Measurements from ENCODE around the gene RIMBP2.

Gene RIMBP2

DNA sequence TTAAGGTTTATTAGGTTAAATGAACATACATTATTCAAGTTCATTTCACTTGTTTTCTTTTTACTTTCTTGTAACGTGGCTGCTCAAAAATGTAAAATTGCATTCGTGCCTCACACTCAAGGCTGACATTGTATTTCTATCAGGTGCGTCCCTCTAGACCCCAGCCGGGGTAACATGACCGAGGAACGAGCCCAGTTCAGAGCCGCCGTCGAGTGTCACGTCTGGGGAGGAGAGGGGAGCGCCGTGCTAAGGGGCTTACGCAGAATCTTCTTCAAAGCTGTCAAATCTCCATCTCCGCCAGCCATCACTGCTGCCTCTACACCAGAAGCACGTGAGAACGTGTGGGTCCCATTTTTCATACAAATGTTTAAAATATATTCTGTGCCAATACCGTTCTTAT lies 170.6 kb downstream of the RIMBP2 start:
- in situ Hi-C loops (cut with MboI; ENCODE audit: low pct_unique_long_range_greater_than_20kb, low sequenced_read_pairs) = no loop called here
- DNase-seq = no peak

DNA sequence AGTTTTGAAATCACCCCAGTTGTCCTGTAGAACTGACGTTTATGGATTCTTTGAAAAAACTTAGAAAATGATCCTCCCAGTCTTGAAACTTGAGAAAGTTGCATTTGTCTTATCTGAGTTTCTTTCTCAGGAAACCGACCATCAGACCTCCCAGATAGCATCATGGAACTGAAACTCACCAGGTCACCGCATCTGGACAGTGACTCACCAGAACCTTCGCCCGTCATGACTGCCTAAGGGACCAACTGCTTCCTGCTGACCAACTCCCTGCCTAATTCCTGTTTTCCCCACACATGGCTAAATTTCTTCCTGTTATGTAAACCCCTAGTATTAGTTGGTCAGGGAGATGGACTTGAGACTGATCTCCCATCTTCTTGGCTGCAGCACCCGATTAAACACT lies 175.7 kb downstream of the RIMBP2 start:
- in situ Hi-C loops (cut with MboI; ENCODE audit: low pct_unique_long_range_greater_than_20kb, low sequenced_read_pairs) = no loop called here
- no peak for DNase-seq

DNA sequence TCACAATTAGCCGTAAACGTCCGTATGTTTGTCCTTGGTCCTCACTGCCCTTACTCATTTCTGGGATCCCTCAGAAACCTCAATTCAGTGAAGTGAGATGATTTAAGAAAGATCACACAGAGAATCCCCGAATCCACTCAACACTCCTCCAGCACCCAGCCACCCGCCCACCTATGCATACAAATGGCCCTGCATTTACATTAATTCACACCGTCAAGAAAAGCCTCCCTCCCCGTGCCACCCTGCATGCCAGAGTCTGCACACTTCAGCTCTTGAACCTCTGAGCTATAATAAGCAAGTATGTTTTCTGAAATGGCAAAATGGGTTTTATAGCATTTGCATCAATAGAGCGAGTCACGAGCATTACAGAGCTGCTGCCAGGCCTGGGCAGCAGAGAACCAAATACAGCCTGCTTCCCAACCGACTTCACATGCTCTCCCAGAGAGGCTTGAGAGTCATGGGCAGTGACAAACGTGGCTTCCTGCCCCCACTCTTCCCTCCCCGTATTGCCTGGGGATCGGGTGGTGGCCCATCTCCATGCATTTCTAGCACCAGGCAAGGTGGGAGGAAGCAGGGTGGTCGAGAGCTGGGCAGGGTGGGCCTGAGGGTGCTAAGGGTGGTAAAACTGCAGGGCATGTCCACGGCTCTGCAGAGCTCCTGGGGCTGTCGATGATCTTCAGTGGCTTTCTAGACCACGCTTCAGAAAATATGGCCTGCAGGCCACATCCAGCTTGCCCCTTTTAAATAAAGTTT lies 177.6 kb downstream of the RIMBP2 start:
- in situ Hi-C loops (cut with MboI; ENCODE audit: low pct_unique_long_range_greater_than_20kb, low sequenced_read_pairs) = no loop called here
- no peak for DNase-seq

DNA sequence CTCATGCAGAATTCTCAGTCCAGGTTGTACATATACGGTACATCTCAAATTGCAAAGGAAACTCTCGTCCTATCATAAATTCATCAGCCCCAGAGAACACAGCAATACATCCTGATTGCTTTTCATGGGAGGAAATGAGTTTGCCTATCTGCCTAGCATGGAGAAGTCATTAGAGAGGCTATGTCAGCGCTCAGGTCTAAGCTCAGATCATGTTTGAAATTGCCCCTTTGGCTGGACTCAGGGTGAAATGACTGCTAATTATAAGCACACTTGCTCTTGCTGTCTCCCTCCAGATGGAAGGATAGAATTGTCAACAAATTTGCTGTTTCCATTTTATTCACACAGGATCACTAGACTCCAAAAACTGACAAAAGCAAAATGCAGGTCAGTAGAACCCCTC lies 178.4 kb downstream of the RIMBP2 start:
- in situ Hi-C loops (cut with MboI; ENCODE audit: low pct_unique_long_range_greater_than_20kb, low sequenced_read_pairs) = no loop called here
- no peak for DNase-seq

DNA sequence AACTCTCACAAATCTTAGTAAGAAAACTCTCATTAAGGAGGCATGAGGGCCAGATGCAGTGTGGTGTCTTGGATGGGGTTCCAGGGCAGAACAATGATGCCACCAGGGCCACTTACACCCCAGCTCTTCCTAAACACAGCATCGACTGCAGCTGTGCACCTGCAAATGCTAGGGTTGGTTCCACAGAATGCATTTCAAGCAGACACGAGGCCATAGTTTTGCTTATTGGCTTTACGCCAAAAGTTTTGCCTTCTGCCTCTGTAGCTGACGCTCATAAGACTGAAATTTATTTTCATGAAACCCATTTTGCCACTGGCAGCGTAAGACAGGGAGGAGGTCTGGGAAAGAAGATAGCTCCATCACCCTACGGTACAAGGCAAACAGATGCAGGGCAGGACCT lies 179.0 kb downstream of the RIMBP2 start:
- DNase-seq = no peak
- in situ Hi-C loops (cut with MboI; ENCODE audit: low pct_unique_long_range_greater_than_20kb, low sequenced_read_pairs) = no loop called here

DNA sequence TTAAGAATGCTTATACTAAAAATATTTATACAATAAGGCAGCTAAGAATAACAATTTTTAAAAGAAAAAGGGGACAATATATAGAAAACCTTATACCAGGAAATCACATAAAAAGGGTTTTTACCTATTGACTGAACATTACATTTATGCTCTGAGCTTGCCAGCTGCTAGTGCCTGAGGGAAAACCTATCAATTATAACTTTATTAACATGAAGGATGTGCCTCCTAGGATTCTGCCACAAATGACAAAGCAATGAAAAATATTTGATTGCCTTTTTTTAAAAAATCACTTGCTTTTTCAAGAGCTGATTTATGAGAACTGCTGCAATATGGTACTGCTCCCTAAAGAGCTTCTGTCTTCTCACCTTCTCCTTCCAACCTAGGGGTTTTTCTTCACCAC lies 185.7 kb downstream of the RIMBP2 start:
- no peak for DNase-seq
- in situ Hi-C loops (cut with MboI; ENCODE audit: low pct_unique_long_range_greater_than_20kb, low sequenced_read_pairs) = no loop called here

DNA sequence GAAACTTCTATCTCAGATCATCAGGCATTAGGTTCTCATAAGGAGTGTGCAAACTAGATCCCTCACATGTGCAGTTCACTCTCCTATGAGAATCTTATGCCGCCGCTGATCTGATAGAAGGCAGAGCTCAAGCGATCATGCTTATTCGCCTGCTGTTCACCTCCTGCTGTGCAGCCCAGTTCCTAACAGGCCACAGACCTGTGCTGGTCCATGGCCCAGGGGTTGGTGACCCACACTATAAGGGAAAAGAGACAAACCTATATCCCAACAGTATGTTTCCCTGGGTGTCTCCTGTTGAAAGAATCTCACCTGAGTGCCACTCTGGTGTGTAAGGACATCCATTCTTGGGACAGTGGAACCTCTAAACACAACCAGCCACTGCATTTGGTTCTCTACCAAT lies 186.3 kb downstream of the RIMBP2 start:
- in situ Hi-C loops (cut with MboI; ENCODE audit: low pct_unique_long_range_greater_than_20kb, low sequenced_read_pairs) = no loop called here

DNA sequence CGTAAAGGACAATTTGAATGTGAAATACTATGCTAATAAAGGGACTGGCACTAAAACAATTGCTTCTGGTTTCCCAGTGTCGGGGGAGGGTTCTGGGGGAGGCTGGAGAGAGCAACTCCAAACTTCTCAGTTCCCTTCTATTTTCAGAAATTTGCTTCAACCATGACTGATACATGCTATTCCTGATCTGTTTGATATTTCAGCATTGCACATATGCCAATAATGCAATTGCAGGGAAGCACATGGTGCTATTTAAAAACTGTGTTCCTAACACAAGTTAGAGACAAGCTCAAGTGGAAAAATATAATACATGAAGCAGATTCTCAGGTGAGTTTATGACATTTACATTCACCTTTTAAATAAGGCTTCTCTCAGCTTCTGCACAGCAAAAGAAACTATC lies 188.9 kb downstream of the RIMBP2 start:
- in situ Hi-C loops (cut with MboI; ENCODE audit: low pct_unique_long_range_greater_than_20kb, low sequenced_read_pairs) = no loop called here
- DNase-seq = no peak

More for the DNA sequence above, 186.3 kb downstream of the RIMBP2 start:
- DNase-seq = no peak

DNA sequence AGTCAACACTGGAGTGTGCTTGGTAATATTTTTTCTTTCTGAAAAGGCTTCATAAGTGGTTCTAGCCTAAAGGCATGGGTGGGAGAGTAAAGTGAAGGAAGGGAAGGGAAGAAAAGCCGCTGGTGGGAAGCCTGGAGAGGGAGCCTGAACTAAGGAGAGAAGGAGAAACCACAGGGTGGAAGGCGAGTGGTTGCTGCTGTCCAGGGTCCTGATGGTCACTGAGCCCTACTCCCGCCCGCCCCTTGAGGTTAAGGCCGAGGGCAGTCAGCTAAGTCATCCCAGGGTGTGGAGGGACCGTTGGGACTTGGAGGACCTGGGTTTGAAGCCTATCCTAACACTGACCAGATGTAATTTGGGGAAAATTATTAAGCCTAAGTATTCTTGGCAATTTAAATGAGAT lies 189.3 kb downstream of the RIMBP2 start:
- in situ Hi-C loops (cut with MboI; ENCODE audit: low pct_unique_long_range_greater_than_20kb, low sequenced_read_pairs) = no loop called here

DNA sequence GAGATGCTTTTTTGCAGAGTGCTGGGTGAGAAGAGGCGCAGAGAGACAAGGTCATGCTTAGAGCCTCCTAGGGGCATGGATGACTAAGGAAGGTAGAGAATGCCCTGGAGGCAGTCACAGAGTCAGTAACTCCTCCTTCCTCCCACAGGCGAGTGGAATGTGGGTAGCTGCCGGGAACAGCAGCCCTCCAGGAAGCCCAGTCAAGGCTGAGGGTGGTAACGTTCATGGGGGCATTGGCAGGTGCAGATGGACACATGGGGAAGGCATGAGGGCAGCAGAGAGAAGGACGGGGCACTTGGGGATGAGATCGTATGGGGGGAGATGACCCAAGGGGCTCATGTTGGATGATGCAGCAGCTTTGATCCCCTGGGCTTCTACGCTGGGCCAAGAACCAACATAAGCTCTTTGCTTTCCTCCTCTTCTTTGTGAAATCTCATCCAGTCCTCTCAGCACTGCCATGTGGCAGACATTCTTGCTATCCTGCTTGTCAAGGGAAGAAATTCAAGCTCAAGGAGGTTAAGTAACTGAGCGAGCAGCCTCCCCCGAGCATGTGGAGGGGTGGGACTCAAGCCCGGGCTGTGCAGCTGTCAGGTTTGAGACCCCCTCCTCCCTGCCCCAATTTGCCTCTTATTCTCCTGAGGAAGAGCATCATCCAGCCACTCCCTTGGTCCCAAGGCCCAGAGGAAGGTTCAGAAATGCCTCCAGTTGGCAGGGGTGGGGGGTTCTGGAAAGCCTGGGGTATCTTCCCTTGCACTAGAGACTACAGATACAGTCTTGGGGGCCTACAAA lies 190.5 kb downstream of the RIMBP2 start:
- in situ Hi-C loops (cut with MboI; ENCODE audit: low pct_unique_long_range_greater_than_20kb, low sequenced_read_pairs) = no loop called here

More for the DNA sequence above, 189.3 kb downstream of the RIMBP2 start:
- DNase-seq = peak; percentile 27

DNA sequence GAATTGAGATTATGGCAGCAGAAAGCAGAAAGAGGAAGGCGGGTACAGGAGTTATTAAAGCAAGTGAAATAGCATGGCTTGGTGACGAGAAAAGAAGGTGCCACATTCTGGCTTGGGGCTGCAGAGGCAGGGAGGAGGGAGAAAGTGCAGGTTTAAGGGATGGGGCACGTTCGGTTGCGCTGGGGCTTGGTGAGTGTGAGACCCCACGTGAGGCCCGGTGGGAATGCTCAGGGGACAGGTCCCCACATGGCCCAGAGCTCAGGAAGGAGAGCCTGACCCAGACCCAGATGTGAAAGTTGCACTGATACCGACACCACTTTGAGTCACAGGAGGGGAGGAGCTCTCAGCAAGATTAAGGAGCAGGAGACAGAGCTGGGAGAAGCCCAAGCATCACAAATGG lies 191.3 kb downstream of the RIMBP2 start:
- no peak for DNase-seq
- in situ Hi-C loops (cut with MboI; ENCODE audit: low pct_unique_long_range_greater_than_20kb, low sequenced_read_pairs) = no loop called here

More for the DNA sequence above, 190.5 kb downstream of the RIMBP2 start:
- DNase-seq = no peak

DNA sequence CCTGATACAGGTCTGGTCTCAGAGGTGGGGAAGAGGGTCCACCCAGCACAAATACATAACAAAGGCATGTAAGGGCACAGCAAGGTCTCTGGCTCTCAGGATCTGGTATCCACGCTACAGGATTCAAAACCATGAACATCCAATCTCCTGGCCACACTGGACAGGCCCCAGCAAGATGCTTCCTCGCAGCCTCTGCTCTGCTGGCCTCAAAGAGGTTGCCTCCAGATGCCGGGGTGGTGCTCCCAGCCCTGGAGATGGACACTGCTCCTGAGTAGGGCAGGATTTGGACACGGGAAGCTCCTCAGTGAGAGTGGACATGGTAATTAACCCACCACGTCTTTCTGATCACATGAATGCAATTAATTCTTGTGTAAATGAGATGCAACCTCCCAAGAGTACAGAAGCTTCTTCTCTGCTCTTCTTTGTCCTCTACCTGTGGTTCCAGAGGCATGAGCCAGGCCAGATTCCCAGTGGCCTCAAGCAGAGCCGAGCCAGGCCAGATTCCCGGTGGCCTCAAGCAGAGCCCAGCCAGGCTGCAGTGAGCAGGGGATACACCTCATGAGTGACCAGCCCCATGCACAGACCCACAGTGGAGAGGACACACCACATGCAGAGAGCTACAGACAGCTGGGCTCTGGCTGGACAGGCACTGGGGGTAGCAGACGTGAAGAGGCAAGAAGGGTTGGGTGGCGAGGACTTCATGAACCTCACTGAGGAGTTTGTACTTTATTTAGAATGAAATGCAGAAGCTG lies 192.1 kb downstream of the RIMBP2 start:
- in situ Hi-C loops (cut with MboI; ENCODE audit: low pct_unique_long_range_greater_than_20kb, low sequenced_read_pairs) = no loop called here

DNA sequence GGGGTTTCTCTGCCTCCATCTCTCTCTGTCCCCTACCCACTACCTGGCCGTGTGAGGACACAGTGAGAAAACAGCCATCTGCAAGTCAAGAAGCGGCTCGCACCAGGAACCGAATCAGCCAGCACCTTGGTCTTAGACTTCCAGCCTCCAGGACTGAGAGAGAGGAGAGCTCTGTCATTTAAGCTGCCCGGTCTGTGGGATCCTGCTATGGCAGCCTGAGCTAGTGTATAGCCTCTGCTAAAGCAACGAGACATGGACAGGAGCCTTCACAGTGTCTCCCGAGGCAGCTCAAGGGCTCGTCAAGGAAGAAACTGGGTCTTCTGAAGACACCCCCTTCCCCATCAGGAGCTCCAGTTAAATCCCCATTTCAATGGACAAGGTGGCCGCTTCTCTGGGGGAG lies 192.9 kb downstream of the RIMBP2 start:
- DNase-seq = no peak
- in situ Hi-C loops (cut with MboI; ENCODE audit: low pct_unique_long_range_greater_than_20kb, low sequenced_read_pairs) = no loop called here

More for the DNA sequence above, 192.1 kb downstream of the RIMBP2 start:
- DNase-seq = no peak

DNA sequence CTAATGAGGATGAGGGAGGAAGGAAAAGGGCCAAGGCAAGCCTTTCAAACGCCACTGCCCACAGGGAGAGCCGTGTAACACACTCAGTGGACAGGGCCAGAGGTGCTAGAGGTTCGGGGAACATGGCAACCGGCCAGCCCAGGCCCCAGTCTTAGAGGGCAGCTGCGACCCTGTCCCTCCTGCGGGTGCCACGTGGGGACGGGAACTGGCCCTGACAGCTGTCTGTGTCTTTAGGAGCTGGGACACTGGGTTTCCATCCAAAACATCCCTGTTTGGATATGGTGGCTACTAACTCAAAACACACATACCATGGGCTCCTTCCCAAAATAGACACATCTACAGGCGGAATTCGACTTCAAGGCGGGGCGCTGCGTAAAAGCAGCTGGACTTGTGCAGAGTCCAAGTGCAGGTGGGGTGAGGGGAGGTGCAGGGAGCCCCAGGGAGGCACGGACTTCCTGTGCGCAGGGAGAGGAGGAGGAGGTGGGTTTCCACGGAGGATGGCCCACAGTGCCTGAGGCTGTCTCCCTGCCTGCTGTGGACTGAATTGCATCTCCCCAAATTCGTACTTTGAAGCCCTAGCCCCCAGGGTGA lies 193.8 kb downstream of the RIMBP2 start:
- in situ Hi-C loops (cut with MboI; ENCODE audit: low pct_unique_long_range_greater_than_20kb, low sequenced_read_pairs) = no loop called here

DNA sequence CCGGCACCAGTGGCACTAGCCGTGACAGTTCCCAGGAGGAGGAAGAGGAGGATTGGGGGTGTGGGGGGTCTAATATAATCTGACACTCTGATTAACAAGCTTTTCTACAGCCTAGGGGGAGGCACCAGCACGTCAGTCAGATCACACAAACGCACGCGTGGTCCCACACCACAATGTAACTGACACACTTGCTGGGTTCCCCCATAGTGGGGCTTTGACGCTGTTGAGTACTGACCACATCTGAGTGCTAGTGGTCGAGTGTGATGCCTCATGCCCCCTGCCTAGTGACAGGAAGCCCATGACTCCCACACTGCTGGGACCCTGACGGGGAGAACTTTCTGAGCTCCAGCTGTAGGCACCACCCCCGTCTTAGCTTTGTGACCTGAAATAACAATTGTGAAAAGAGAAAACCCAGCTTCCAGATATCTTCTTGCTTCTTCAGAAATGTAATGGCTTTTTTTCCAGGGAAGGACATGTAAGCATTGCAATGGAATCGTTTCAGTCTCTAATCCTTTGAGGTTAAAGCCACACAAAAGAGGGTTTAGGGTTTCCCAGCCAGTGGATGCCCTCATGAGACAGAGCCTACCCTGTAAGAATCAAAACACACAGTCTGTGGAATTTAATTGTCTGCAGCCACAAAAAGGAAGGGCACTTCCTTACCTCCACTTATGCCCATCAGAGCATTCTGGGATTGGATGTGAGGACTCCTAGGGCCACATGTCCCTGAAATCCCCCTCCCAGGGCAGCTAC lies 194.5 kb downstream of the RIMBP2 start:
- DNase-seq = no peak
- in situ Hi-C loops (cut with MboI; ENCODE audit: low pct_unique_long_range_greater_than_20kb, low sequenced_read_pairs) = no loop called here

More for the DNA sequence above, 193.8 kb downstream of the RIMBP2 start:
- DNase-seq = no peak

DNA sequence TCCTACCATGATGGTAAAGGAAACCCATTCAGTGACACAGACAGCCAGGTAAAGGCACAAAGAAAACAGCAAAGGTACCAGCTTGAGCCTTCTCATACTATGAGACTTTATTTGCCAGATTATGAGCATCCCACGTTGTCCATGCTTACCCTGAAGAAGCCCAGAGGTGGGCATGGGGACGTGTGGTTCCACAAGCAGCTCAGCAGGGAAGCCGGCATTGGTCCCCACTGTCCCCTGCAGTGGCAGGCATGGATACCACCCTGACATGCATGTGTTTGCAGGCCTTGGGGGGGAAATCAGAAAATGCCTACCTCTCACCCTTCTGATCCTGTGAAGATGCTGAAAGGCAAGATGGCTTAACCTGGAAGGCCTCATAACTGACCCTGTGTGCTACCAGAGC lies 195.3 kb downstream of the RIMBP2 start:
- no peak for DNase-seq
- in situ Hi-C loops (cut with MboI; ENCODE audit: low pct_unique_long_range_greater_than_20kb, low sequenced_read_pairs) = no loop called here

DNA sequence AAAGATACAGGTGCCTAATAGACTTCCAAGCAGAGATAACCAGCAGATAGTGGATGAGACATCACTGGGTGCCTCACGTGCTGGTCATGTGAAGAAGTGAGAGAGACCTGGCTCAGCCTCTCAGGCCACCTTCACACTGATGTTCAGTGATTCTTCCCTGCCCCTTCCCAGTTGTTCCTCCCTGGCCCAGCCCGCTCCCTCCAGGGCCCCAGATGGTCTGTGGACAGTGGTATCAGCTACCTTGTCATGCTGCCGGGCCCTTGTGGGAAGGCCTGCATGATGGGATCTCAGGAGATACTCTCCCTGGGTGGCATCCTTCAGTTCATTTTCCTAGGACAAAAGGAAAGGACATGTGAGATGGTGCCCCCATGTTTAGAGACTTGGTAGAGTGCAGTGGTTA lies 198.5 kb downstream of the RIMBP2 start:
- DNase-seq = no peak
- in situ Hi-C loops (cut with MboI; ENCODE audit: low pct_unique_long_range_greater_than_20kb, low sequenced_read_pairs) = no loop called here

DNA sequence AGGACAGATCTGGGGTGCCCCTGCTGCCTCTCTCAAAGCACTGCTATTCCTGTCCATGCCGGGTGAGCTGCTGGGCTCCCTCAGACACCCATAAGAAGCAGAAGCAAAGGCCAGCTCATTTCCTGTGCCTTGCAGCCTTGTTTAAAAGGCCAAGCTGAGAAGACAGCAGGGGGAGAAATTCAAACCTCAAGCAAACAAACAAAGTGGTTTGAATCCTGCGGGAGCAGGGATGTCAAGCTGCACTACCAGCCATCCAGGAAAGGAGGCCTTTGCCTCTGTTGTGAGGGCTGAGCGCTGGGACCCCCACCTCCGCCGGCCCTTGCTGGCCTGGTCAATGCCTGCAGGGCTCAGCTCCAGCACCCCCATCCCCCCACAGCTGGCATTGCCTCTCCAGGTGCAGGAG lies 201.9 kb downstream of the RIMBP2 start:
- in situ Hi-C loops (cut with MboI; ENCODE audit: low pct_unique_long_range_greater_than_20kb, low sequenced_read_pairs) = no loop called here
- DNase-seq = no peak

DNA sequence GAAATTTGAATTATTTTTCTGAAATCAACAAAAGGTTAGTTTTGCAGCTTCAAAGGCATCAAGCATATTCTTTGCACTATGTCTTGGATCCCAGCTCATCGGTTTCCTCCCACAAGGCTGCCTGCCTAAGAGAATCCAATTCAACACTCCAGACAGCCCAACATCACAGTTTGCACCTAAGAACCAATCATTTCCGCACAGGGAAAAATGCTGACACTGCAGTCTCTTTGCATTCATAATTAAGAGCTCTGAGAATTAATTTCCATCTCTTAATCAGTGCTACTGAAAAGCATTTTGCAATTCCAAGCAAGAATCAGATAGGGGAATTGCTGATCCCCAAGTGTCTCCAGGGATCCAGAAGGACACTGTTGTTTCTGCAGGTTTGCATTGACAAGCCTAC lies 202.5 kb downstream of the RIMBP2 start:
- in situ Hi-C loops (cut with MboI; ENCODE audit: low pct_unique_long_range_greater_than_20kb, low sequenced_read_pairs) = no loop called here

More for the DNA sequence above, 202.5 kb downstream of the RIMBP2 start:
- no peak for DNase-seq
